WTC11 (cell line): ENCODE measurements around the gene ERAP2. TPM values are rescaled to one million over a fixed set of nuclear protein-coding genes. Genes with fewer than 3 reads are reported as not detected.

Source experiments
- ATAC-seq: fragments of 200-7000 bp; cut with Tn5 transposase; 2 replicates; pipeline ENCODE4 v1.10.0; 2021; ENCODE audit warnings: mild to moderate bottlenecking, moderate library complexity
- CTCF ChIA-PET: fragments of 300-600 bp; sonication (Branson Sonifier 250); formaldehyde crosslinking; loops from one replicate; lab custom pipeline; 2021; ENCODE audit warnings: antibody characterized with exemption; lab: Charles Lee
- POLR2A ChIA-PET: fragments of 350-600 bp; sonication (Branson Sonifier 250); formaldehyde crosslinking; loops from one replicate; lab custom pipeline; 2021; ENCODE audit warnings: antibody characterized with exemption; lab: Charles Lee
- DNase-seq: peaks from one replicate; pipeline ENCODE4 v3.0.0; 2021; ENCODE audit warnings: low spot score
- H3K27ac Mint-ChIP-seq: 2 replicates; pipeline ENCODE4 v1.8.0; 2021; ENCODE audit warnings: mixed read lengths
- H3K27me3 Mint-ChIP-seq: 2 replicates; pipeline ENCODE4 v1.8.0; 2021; ENCODE audit warnings: low read depth, mild to moderate bottlenecking, moderate library complexity, mixed read lengths
- H3K36me3 Mint-ChIP-seq: 2 replicates; pipeline ENCODE4 v1.8.0; 2021; ENCODE audit warnings: mixed read lengths
- H3K4me1 Mint-ChIP-seq: 2 replicates; pipeline ENCODE4 v1.8.0; 2022; ENCODE audit warnings: mixed read lengths
- H3K4me3 Mint-ChIP-seq: 2 replicates; pipeline ENCODE4 v1.8.0; 2021; ENCODE audit warnings: mild to moderate bottlenecking, moderate library complexity, mixed read lengths
- H3K9me3 Mint-ChIP-seq: 2 replicates; pipeline ENCODE4 v1.8.0; 2021; ENCODE audit warnings: mixed read lengths
- ATF6 ChIP-seq: sonication (generic); formaldehyde crosslinking; IDR thresholded peaks from 2 replicates; pipeline ENCODE4 v1.8.1; 2023; ENCODE audit warnings: mild to moderate bottlenecking, missing genetic modification reagents
- ELF4 ChIP-seq: sonication (generic); formaldehyde crosslinking; IDR thresholded peaks from 2 replicates; pipeline ENCODE4 v1.8.1; 2022; ENCODE audit warnings: low read depth, mild to moderate bottlenecking, moderate library complexity, missing genetic modification reagents
- FOXP4 ChIP-seq: sonication (generic); formaldehyde crosslinking; IDR thresholded peaks from 2 replicates; pipeline ENCODE4 v1.8.0; 2022; ENCODE audit warnings: mild to moderate bottlenecking, missing genetic modification reagents
- GTF2I ChIP-seq: fragments of 250-450 bp; sonication (Bioruptor Pico); conservative IDR thresholded peaks from 2 replicates; pipeline ENCODE4 v1.4.0; 2021; ENCODE audit warnings: mild to moderate bottlenecking
- ZNF232 ChIP-seq: sonication (generic); formaldehyde crosslinking; IDR thresholded peaks from 2 replicates; pipeline ENCODE4 v1.8.0; 2022; ENCODE audit warnings: mild to moderate bottlenecking, missing genetic modification reagents
- total RNA-seq: library from RNA; stranded (reverse); gene quantifications from 3 replicates; pipeline ENCODE4 v1.2.3, GENCODE V29; 2021
- TF ChIP-seq, protein P1 (sequence below): sonication (generic); formaldehyde crosslinking; IDR thresholded peaks from 2 replicates; pipeline ENCODE4 v1.8.0; 2023; ENCODE audit warnings: mild to moderate bottlenecking, missing genetic modification reagents
- TF ChIP-seq, protein P2 (sequence below): sonication (generic); formaldehyde crosslinking; IDR thresholded peaks from 2 replicates; pipeline ENCODE4 v1.8.0; 2022; ENCODE audit warnings: mild to moderate bottlenecking, missing genetic modification reagents
- TF ChIP-seq, protein P3 (sequence below): sonication (generic); formaldehyde crosslinking; IDR thresholded peaks from 2 replicates; pipeline ENCODE4 v1.8.0; 2023; ENCODE audit warnings: missing genetic modification reagents, mild to moderate bottlenecking, borderline replicate concordance

Gene ERAP2
- total RNA-seq, 1 experiment from 2014 or later: 0.13 TPM

- DNase-seq (no peak), ATAC-seq (no peak)
- TF ChIP-seq ELF4 (CRISPR knock-in tag) (no peak), FOXP4 (CRISPR knock-in tag) (no peak), GTF2I (CRISPR knock-in tag) (no peak), ATF6 (CRISPR knock-in tag) (no peak)
- TF ChIP-seq, protein P1, sequence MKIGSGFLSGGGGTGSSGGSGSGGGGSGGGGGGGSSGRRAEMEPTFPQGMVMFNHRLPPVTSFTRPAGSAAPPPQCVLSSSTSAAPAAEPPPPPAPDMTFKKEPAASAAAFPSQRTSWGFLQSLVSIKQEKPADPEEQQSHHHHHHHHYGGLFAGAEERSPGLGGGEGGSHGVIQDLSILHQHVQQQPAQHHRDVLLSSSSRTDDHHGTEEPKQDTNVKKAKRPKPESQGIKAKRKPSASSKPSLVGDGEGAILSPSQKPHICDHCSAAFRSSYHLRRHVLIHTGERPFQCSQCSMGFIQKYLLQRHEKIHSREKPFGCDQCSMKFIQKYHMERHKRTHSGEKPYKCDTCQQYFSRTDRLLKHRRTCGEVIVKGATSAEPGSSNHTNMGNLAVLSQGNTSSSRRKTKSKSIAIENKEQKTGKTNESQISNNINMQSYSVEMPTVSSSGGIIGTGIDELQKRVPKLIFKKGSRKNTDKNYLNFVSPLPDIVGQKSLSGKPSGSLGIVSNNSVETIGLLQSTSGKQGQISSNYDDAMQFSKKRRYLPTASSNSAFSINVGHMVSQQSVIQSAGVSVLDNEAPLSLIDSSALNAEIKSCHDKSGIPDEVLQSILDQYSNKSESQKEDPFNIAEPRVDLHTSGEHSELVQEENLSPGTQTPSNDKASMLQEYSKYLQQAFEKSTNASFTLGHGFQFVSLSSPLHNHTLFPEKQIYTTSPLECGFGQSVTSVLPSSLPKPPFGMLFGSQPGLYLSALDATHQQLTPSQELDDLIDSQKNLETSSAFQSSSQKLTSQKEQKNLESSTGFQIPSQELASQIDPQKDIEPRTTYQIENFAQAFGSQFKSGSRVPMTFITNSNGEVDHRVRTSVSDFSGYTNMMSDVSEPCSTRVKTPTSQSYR (CRISPR knock-in tag): no peak
- TF ChIP-seq, protein P2, sequence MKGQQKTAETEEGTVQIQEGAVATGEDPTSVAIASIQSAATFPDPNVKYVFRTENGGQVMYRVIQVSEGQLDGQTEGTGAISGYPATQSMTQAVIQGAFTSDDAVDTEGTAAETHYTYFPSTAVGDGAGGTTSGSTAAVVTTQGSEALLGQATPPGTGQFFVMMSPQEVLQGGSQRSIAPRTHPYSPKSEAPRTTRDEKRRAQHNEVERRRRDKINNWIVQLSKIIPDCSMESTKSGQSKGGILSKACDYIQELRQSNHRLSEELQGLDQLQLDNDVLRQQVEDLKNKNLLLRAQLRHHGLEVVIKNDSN (CRISPR knock-in tag): no peak
- H3K9me3 Mint-ChIP-seq: no peaks in the 10 kb centered on the region
- no peaks in the 10 kb centered on the region for H3K36me3 Mint-ChIP-seq
- CTCF ChIA-PET: interaction anchor here (0.8 to 1.1 kb wide), 2 partner anchors 45 to 179 kb away, joined by 3 read pairs; no protein-coding TSS in a partner anchor
- POLR2A ChIA-PET: no interaction called here
- peaks cover 18% of the 10 kb centered on the region for H3K4me1 Mint-ChIP-seq
- H3K4me3 Mint-ChIP-seq: no peak overlapping the region
- no peak overlapping the region for H3K27ac Mint-ChIP-seq
- H3K27me3 Mint-ChIP-seq: peaks cover 6% of the 10 kb centered on the region
Measured at GRCh38 chr5:96932026-96932425, 55.7 kb downstream of the ERAP2 start.

GRCh38 chr5:96933764-96934707, 57.7 kb downstream of the ERAP2 start:
- no peak for DNase-seq
- 0 out of 2 replicates have a peak, but pooled peaks have one; percentile 47 for TF ChIP-seq ZNF232 (CRISPR knock-in tag)
- TF ChIP-seq, protein P3, sequence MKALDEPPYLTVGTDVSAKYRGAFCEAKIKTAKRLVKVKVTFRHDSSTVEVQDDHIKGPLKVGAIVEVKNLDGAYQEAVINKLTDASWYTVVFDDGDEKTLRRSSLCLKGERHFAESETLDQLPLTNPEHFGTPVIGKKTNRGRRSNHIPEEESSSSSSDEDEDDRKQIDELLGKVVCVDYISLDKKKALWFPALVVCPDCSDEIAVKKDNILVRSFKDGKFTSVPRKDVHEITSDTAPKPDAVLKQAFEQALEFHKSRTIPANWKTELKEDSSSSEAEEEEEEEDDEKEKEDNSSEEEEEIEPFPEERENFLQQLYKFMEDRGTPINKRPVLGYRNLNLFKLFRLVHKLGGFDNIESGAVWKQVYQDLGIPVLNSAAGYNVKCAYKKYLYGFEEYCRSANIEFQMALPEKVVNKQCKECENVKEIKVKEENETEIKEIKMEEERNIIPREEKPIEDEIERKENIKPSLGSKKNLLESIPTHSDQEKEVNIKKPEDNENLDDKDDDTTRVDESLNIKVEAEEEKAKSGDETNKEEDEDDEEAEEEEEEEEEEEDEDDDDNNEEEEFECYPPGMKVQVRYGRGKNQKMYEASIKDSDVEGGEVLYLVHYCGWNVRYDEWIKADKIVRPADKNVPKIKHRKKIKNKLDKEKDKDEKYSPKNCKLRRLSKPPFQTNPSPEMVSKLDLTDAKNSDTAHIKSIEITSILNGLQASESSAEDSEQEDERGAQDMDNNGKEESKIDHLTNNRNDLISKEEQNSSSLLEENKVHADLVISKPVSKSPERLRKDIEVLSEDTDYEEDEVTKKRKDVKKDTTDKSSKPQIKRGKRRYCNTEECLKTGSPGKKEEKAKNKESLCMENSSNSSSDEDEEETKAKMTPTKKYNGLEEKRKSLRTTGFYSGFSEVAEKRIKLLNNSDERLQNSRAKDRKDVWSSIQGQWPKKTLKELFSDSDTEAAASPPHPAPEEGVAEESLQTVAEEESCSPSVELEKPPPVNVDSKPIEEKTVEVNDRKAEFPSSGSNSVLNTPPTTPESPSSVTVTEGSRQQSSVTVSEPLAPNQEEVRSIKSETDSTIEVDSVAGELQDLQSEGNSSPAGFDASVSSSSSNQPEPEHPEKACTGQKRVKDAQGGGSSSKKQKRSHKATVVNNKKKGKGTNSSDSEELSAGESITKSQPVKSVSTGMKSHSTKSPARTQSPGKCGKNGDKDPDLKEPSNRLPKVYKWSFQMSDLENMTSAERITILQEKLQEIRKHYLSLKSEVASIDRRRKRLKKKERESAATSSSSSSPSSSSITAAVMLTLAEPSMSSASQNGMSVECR: no peak
- Mint-ChIP-seq H3K27me3 (peaks cover 15% of the 10 kb centered on the region), H3K4me3 (peak overlapping the region; percentile 96), H3K4me1 (peaks cover 25% of the 10 kb centered on the region), H3K36me3 (no peaks in the 10 kb centered on the region), H3K27ac (peak overlapping the region; percentile 95), H3K9me3 (no peaks in the 10 kb centered on the region)
- ChIA-PET CTCF (no interaction called here), POLR2A (no interaction called here)
- no peak for ATAC-seq
